GM19452 (cell line): ENCODE results near the gene ZC3H13.

ENCODE experiments used
- ATAC-seq: cut with Tn5 transposase; IDR thresholded peaks from one replicate; pipeline ENCODE4 v1.9.1; 2021; ENCODE audit not compliant: unreplicated experiment

ZC3H13 gene

DNA sequence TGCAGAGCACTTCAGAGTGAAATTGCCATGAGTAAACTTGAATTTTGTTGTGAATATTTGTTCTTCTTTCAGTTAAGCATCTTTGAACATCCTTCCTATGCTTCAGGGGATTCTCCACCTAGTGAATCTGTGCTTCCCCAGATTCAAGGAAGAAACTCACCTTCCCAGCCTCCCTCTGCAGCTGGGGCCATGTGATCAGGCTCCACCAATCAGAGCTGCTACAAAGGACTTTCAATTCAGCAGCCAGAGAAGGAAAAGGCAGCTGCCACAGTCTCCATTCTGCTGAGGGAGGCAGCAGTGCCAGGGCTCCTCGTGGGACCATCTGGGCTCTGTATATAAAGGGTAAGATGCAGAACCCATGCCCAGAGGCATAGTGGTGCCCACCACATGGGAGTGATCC is 111.3 kb downstream of the ZC3H13 start:
- no peak for ATAC-seq

DNA sequence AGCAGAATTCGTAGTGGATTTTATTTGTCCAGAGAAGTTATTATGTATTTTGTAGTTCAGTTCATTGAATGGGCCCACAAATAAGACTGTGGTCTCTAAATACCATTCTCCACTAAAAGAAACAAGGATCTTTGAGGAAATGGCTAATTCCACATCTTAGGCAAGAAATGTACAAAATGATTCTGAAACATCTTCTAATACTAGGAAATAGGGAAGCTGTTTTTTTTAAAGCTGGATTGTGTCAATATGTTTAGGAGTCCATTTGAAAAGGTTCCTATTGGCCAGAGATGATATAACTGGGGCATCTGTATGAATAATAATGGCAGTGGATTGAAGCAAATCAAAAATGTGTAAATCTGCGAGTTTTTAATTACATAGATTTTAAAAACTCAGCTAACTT is 112.5 kb downstream of the ZC3H13 start:
- ATAC-seq, result no peak

DNA sequence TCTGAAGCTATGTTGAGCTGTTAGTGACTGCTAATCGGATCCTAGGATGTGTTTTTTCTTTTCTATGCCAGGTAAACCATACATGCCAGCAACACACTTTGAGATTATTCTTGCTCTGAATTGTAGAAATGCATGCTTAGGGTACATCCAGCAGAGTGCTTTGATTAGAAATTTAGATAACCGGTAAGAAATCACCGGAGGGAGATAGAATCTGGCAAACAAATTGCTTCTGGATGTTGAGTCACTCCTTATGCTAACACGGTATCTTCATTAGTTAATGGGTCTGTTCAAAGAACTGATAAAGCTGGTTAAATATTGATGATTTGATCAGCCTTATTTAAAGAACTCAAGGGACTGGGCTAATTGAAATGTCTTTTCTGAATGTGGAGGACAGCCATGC is 115.9 kb downstream of the ZC3H13 start:
- ATAC-seq, result no peak

DNA sequence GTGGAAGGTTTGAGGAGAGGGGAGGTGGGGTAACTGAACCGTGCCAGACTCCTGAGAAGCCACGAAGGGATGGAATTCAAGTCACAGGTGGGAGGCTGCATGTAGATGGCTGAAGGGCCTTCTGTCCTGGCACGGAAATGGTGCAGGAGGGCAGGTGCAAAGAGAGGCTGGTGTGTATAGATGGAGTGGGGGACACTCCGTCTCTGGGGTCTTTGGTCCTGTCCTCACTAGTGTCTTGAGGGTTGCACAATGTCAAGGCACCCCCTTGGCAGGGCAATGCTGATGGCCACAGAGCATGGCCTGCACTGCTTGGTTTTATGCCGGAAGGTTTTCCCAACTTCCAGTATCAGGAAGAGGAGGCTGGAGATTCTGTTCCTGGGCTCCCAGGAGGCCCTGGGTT is 118.3 kb downstream of the ZC3H13 start:
- no peak for ATAC-seq

DNA sequence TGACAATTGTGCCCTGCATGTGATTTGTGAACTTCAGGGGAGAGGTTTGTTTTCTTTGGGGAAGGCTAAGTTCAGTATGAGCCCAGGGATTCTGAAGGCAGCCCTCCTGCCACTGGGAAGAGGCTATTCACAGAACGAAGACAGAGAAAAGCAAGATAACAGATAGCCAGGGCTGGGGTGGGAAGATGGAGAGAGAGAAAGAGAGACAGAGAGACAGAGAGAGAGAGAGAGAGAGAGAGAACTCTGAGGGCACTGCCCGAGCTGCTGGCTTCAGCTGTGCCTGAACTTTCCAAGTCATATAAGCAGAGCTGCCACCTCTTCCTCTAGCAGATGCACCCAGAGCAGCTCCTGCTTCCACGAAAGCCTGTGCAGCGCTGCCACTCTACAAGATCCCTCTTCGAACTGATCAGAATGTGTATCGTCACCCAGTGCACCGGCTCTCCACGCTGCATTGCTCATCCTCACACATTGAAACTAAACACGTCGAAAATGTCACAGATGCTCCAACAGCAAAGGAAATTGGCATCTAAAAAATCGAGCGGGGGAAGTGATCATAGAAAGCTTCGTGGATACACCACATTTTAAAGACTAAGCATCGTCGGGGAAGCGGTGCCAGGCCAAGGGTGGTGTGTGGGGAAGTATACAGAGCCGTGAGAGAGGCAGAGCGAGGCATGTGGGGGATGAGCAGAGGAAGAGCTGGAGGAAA is 119.2 kb downstream of the ZC3H13 start:
- ATAC-seq, result no peak

DNA sequence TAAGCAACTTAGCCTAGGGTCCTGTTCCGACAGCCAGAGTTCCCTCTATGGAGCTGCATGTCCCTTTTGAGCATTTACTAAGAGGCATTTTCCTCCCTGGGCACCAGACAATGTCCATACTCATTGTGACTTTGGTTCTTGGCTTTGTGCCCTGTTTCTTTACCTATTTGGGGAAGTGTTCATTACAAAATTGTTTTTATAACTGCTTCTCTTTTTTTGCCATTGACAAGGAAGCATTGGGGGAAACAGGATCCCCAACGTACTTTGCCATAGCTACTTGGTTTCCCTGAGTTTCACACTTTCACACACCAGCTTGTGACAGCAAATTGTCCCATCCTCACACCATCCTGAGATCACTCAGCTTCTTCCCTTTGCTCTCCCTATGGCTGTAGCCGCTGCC is 119.9 kb downstream of the ZC3H13 start:
- ATAC-seq, result no peak

DNA sequence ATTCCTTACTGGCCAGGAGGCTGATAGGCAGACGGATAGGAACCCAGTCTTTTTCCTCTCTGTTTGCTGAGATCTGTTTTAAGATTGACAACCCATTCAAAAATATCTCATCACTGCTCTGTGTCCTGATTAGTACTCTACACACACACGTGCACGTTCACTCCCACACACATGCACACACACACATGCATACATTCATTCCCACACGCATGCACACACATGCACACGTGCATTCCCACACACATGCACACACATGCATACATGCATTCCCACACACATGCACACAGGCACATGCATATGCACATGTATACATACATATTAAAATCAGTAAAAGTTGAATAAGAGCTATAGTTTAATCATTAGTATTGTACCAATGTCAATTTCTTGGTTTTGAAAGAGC is 120.4 kb downstream of the ZC3H13 start:
- ATAC-seq, result no peak

DNA sequence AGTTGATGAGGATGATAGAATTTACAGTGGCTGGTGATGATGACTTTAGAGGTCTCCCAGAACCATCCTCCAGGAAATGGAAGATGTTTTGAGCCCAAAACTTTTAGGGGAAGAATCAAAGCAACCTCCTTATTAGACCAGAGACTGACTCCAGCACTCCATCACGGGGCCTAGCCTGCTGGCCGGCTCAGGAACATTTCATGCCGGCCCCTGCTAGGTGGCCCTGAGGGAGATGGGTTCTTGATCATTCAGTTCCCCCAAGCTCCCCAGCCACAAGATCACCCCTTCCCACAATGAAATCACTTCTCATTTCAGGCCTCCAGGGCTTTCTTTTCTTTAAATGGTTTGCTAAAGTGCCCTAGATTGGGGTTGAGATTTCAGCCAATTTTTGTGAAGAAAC is 121.3 kb downstream of the ZC3H13 start:
- no peak for ATAC-seq

DNA sequence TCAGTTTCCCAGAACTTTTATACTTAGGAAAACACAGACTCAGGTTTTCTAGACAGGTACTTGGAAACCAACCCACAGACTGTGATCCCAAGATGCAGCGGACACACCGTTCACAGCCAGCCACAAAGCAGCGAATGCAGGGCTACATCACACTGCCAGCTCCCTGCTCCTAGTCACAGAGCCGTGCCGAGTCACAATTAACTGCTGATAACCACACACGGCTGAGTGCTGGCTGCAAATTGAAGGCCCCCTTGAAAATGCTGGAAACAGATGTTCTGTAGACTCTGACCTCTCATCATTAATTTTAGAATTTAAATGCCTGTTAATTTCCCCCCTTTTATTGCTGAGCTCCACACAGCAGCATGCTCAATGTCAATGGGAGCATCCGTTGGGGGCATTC is 122.4 kb downstream of the ZC3H13 start:
- ATAC-seq, result no peak

DNA sequence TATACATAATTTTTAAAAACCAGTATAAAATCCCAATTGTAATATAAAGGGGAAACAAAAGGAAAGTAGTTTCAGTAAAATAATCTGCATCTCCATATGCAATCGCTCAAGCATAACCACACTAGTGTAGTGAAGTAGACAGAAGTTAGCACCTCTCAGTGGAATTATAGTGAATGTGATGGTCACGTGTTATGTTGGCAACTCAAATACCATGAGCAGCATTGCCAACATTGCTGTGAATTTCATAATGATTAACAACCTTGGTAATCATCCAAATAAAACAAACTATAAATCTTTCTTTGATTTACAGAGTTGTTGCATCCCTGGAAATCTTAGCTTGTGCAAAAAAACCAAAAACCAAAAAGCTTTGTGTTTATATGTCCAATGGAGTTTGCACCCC is 123.7 kb downstream of the ZC3H13 start:
- ATAC-seq, result no peak

DNA sequence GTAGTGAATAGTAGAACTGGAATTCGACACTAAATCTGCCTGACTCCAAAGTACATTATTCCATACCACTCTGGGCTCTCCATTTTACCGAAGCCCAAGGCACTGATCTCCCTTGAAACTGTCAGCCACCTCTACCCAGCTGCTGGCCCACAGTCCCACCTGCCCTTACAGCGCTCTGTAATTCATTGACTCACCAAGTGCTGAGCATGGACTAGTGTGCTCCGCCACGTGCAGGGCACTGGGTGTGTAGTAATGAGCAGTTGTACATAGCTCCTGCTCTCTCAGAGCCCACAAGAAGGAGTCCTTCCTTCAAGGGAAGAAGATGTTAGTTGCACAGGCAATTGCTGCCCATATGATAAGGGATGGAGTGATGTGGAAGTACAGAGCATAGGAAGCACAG is 124.4 kb downstream of the ZC3H13 start:
- no peak for ATAC-seq

DNA sequence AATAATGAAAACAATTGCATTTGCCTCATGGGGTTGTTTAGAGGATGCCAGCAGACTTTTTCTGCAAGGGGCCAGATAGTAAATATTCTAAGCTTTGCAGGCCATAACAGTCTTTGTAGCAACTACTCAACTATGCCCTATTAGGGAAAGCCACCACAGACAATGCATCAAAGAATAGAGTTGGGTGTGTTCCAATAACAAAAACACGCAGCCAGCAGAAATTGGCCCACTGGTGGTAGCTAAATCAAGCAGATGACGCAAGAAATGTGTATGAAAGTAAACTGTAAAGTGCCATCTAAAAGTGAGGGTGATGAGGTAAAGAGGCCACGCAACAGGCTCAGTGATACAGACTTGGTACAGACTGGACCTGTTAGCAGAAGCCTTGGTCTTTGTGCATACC is 125.8 kb downstream of the ZC3H13 start:
- no peak for ATAC-seq

DNA sequence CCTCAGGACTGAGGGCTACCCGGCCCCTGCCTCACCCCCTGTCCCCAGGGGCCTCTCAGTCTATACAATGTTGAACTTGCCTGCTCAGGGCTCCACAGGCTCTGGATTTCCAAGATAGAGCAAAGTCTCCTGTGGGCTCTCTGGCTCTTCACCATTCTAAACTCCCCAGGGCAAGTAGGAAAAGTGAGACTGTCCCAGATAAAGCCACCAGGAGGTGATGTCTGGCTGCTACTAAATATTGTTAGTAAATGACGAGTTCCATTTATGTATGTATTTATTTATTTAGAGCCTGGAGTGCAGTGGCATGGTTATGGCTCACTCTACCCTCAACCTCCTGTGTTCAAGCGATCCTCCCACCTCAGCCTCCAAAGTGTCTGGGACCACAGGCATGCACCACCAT is 127.4 kb downstream of the ZC3H13 start:
- no peak for ATAC-seq

DNA sequence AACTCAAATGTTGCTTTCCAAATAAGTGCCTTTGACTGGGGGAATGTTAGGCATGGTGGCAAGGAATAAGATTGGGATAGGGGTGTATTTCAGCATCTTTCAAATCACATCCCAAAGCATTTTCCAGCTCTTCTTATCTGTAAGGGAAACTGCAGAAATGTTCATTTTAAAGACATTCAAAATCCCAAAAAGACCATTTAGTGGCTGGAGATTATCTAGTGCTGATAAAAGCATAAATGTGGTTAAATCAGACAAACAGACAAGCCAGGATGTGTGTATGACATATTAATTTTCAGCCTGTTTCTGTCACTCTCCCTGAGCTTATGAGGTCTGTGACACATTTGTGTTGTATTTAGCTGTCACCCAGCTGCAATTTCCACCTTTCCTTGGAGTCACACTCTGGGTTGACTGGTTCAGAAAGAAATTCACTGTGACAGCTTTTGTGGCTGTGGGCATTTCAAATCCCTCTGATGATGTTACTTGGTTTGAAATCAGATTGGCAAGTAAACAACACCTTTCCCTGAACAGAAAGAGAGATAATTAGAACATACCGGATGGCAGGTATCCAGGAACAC is 131.3 kb downstream of the ZC3H13 start:
- ATAC-seq, result no peak

DNA sequence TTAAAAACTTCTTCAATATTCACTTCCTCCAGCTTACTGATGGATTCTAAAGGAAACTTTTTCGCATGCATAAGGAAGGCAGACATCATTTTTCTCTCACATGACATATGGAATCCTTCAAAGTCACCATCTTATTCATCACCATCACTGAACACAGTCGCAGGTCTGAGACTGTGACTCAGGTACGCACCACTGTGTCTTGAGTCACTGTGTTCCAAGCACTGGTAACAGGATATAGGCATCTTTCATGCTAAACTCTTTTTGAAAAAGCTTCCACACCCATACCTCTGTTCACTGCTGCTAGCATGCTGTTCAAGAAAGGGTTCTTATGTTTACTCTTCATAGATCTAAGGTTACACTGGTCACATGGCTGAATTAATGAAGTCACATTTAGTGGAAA is 133.9 kb downstream of the ZC3H13 start:
- ATAC-seq, result no peak

DNA sequence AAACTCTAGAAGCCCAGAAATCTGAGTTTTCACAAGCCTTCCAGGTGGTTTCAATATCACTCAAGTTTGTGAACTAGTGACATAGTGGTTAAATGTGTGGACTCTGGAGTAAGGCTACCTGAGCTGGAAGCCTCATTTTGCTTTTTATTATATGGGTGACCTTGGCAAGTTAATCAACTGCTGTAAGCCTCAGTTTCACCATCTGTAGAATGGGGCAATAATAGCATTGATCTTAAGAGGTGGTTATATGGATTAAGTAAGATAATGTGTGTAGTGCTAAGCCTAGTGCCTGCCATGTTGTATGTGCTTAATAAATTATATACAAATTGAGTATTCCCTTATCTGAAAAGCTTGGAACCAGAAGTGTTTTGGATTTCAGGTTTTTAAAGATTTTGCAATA is 135.5 kb downstream of the ZC3H13 start:
- ATAC-seq, result no peak

DNA sequence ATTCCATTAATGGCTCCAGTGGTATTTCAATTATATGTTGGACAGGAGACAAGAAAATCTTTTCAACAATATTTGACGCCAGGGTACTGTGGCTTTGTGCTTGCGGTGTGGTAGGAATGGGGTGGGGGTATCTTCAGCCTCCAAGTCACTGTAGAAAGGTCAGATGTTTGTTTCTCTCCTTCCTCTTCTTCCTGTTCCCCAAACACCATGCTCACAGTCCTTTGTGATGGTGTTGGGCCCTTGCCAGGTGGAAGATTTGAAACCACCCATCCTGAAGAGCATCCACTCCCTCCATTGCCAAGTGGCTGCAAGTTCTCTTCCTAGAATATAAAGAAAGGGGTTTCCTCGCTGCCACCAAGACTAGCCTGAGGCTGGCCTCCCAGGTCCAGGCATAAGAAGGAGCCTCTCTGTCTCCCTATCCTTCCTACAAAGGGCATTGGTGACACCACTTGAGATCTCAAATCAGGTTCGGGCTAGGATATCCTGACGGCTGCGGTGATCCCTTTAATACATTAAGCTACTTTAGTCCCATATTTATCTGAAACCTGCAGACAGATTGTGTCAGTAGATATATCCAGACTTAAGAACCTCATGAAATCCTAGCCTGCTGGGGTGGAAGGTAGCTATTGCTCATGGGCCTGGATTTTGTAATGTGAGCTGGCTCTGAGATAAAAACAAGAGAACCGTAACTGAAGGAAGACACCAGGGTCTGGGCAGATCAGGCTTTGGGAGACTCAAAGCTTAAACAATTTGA is 136.7 kb downstream of the ZC3H13 start:
- no peak for ATAC-seq

DNA sequence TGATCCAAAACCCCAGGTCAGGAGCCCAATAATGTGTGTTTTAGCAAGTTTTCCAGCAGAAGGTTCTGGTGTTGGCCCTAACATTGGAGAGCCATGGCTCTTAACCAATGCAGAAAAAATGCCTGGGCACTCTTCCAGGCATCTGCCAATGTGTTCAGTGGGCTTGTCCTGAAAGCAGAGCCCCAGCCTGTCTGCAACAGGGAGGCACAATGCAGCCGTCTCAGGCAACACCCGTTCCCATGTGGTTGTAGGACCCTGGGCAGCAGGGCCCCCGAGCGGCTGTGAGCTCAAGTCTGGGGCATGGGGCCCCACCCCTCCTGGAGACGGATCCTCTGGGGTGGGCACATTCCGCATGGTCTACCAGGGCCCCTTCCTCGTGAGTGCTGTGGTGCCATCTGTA is 142.9 kb downstream of the ZC3H13 start:
- ATAC-seq, result no peak

DNA sequence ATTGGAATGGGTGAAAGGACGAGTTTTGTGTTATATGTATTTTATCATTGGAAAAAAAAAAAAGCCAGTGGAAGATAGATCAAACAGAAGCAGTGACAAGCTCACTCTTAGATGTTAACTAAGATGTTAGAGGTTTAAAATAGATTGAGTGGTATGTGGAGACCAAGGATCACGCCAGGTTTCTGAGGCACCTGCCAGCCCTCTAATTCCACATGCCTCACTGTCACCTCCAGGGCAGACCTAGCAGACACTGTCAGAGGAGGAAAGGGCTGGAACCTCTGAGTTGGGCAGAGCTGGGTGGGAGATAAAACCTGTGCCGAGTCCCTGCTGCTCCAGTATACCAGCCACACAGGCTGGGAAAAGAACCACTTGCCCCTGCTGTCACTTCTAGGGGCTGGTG is 143.5 kb downstream of the ZC3H13 start:
- no peak for ATAC-seq

DNA sequence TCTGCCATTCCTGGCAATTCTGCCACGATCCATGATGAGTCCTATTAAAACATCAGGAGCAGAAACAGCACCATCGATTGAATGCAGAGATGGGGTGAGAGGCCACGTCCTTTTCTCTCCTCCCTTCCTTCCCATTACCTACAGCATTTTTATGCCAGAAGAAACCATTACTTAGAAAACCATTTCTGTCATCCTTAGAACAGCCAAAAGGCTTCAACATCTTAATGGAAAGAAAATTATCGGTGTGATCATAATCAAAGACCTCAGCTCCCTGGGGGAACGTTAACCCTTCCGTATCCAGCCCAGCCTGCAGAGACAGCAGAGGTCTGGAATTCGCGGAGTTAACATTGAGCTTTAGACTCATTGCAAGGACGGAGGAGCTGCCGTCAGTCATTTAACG is 145.0 kb downstream of the ZC3H13 start:
- no peak for ATAC-seq
